ENCODE measurements around the gene STPG4. TPM values are rescaled to one million over a fixed set of nuclear protein-coding genes. Genes with fewer than 3 reads are reported as not detected.

The STPG4 gene
- total RNA-seq, 1 experiment from 2014 or later, result 0.13 TPM

GRCh38 chr2:47039489-47039870 is 115.6 kb downstream of the STPG4 start:
- Histone ChIP-seq H3T11ph (ENCODE audit: low read length) (no peak overlapping the region), H3K9ac (ENCODE audit: extremely low read depth, insufficient read length, low read length) (no peak overlapping the region), H3K23ac (ENCODE audit: insufficient read length, low read depth, low read length) (no peak overlapping the region), H2AK5ac (ENCODE audit: insufficient read length, low read length) (no peak overlapping the region), H3K14ac (ENCODE audit: insufficient read depth, low read length) (no peak overlapping the region; the same call in 1 of the 2 replicates), H3K79me1 (ENCODE audit: insufficient read depth, low read depth, low read length, poor library complexity, severe bottlenecking) (no peaks in the 10 kb centered on the region), H3K4ac (ENCODE audit: low read depth, low read length) (no peak overlapping the region), H3K27me3 (ENCODE audit: insufficient read depth, low read length) (no peaks in the 10 kb centered on the region), H3K27ac (ENCODE audit: insufficient read length, low read depth, low read length) (no peak overlapping the region), H4K8ac (replicated peaks; ENCODE audit: insufficient read length, low read depth, low read length) (no peak overlapping the region), H4K91ac (ENCODE audit: insufficient read length, low read depth, low read length) (no peak overlapping the region), H2BK15ac (ENCODE audit: low read depth, low read length) (no peak overlapping the region), H3K4me1 (ENCODE audit: insufficient read depth, low read length) (peaks cover 11% of the 10 kb centered on the region; the same call in 1 of the 2 replicates), H2BK120ac (ENCODE audit: low read depth, low read length, poor library complexity, severe bottlenecking) (no peak overlapping the region), H4K5ac (ENCODE audit: insufficient read length, low read depth, low read length) (no peak overlapping the region), H3K9me3 (ENCODE audit: control insufficient read depth, low read depth, low read length) (no peaks in the 10 kb centered on the region), H2BK5ac (ENCODE audit: insufficient read length, low read length) (no peak overlapping the region), H2BK20ac (ENCODE audit: low read depth, low read length, poor library complexity, severe bottlenecking) (no peak overlapping the region), H2BK12ac (ENCODE audit: insufficient read length, low read depth, low read length) (no peak overlapping the region), H3K79me2 (ENCODE audit: insufficient read depth, low read length) (no peaks in the 10 kb centered on the region), H3K23me2 (ENCODE audit: insufficient read length, low read depth, low read length, poor library complexity, severe bottlenecking) (no peaks in the 10 kb centered on the region), H4K20me1 (ENCODE audit: control insufficient read depth, insufficient read depth, insufficient read length) (no peaks in the 10 kb centered on the region), H2AFZ (ENCODE audit: low read length) (no peak overlapping the region), H3K56ac (ENCODE audit: insufficient read length, low read depth, low read length) (no peak overlapping the region), H3K18ac (ENCODE audit: insufficient read length, low read depth, low read length) (no peak overlapping the region), H3K4me2 (ENCODE audit: insufficient read depth, insufficient read length, low read length) (no peak overlapping the region)
- no CpG with 5 or more reads among the region's 2 CpGs for WGBS (ENCODE audit: extremely low coverage, insufficient read length, low lambda C conversion rate)
- H3K4me1 Mint-ChIP-seq, result peaks cover 34 to 45% of the 10 kb centered on the region in 2 experiments
- no peaks in the 10 kb centered on the region for H3K27me3 Mint-ChIP-seq (ENCODE audit: low read depth)
- H3K4me3 Mint-ChIP-seq, result no peak overlapping the region
- H3K27ac Mint-ChIP-seq, result no peak overlapping the region; a peak in 1 of 7 replicates
- no peak for TF ChIP-seq CTCF (conservative IDR thresholded peaks at IDR 0.05)
- no peak for DNase-seq
- peaks cover 0 to 2% (median 0%) of the 10 kb centered on the region in 3 experiments; a peak in 3 of 7 replicates for H3K36me3 Mint-ChIP-seq (ENCODE audit: insufficient read depth in 1 of 3, low read depth in 3 of 3)
- no peaks in the 10 kb centered on the region for H3K9me3 Mint-ChIP-seq
